Panc1 (cell line): ENCODE data around the gene PTDSS2. TPM values are rescaled to one million over a fixed set of nuclear protein-coding genes. Genes with fewer than 3 reads are reported as not detected.

ENCODE experiments used
- ATAC-seq: fragments of 200-7000 bp; cut with Tn5 transposase; 2 replicates; pipeline ENCODE4 v1.9.1; 2020; ENCODE audit warnings: mild to moderate bottlenecking, moderate library complexity
- BruUV-seq: library from RNA; stranded (reverse); fragments of 400-500 nt; replicated peaks from 2 replicates; lab custom pipeline; 2021; lab: Mats Ljungman, UMichigan
- CTCF ChIA-PET: fragments of 300-600 bp; sonication (Branson Sonifier 250); formaldehyde crosslinking; loops from one replicate; lab custom pipeline; 2022; ENCODE audit warnings: antibody characterized with exemption; lab: Charles Lee
- POLR2A ChIA-PET: fragments of 300-600 bp; sonication (Branson Sonifier 250); formaldehyde crosslinking; loops from one replicate; lab custom pipeline; 2022; ENCODE audit warnings: antibody characterized with exemption; lab: Charles Lee
- DNase-seq: peaks from one replicate; pipeline ENCODE4 v3.0.0-alpha.2; 2010; ENCODE audit warnings: low read depth, low spot score
- H3K27ac ChIP-seq: 2 replicates; pipeline ENCODE4 v1.5.1; 2011; ENCODE audit warnings: mild to moderate bottlenecking, low read length, inconsistent platforms
- H3K27me3 ChIP-seq: fragments of 200-500 bp; sonication (Bioruptor generic); 2 replicates; pipeline ENCODE4 v1.6.0; 2014; ENCODE audit warnings: low read length, inconsistent platforms; ENCODE audit not compliant: control insufficient read depth, insufficient read depth
- H3K36me3 ChIP-seq: fragments of 200-500 bp; sonication (Bioruptor generic); 2 replicates; pipeline ENCODE4 v1.5.1; 2014; ENCODE audit warnings: inconsistent platforms, mild to moderate bottlenecking, low read length, moderate library complexity; ENCODE audit not compliant: control insufficient read depth, insufficient read depth
- H3K4me1 ChIP-seq: 2 replicates; pipeline ENCODE4 v1.5.1; 2011; ENCODE audit warnings: inconsistent platforms, mild to moderate bottlenecking, low read length, moderate library complexity; ENCODE audit not compliant: control insufficient read depth, insufficient read depth
- H3K4me3 ChIP-seq, 2 experiments: 2 replicates each; pipeline ENCODE4 v1.5.1; 2011 to 2012; ENCODE audit warnings: low read depth in 2 of 2, low read length in 2 of 2, mild to moderate bottlenecking in 2 of 2, inconsistent platforms in 1 of 2, moderate library complexity in 1 of 2
- H3K9me3 ChIP-seq: fragments of 200-500 bp; sonication (Bioruptor generic); 2 replicates; pipeline ENCODE4 v1.5.1; 2014; ENCODE audit warnings: low read depth, mild to moderate bottlenecking, inconsistent platforms, low read length, moderate library complexity; ENCODE audit not compliant: control insufficient read depth, insufficient read depth
- CTCF ChIP-seq: fragments of 450-650 bp; IDR thresholded peaks from 2 replicates; pipeline ENCODE4 v1.5.1; 2017; ENCODE audit warnings: mild to moderate bottlenecking
- POLR2AphosphoS5 ChIP-seq: IDR thresholded peaks from 2 replicates; pipeline ENCODE4 v1.6.1; 2012; ENCODE audit warnings: mild to moderate bottlenecking, low read depth, low read length, moderate library complexity
- REST ChIP-seq, 2 experiments: IDR thresholded peaks; 2 replicates each; pipeline ENCODE4 v1.6.1; 2011 to 2012; ENCODE audit warnings: low read depth in 2 of 2, control low read depth in 1 of 2, low read length in 1 of 2, mild to moderate bottlenecking in 1 of 2, moderate library complexity in 1 of 2; ENCODE audit not compliant: insufficient read depth in 1 of 2
- SIN3A ChIP-seq: IDR thresholded peaks from 2 replicates; pipeline ENCODE4 v1.6.1; 2012; ENCODE audit warnings: low read depth, mild to moderate bottlenecking, low read length, moderate library complexity, borderline replicate concordance; ENCODE audit not compliant: insufficient read depth
- TCF7L2 ChIP-seq: IDR thresholded peaks from 2 replicates; pipeline ENCODE4 v1.6.1; 2011; ENCODE audit warnings: mild to moderate bottlenecking, low read depth, low read length, inconsistent platforms
- in situ Hi-C: cut with HindIII; loops from 2 replicates; pipeline ENCODE4 v1.10.0; 2016; ENCODE audit warnings: low sequenced_read_pairs, low pct_unique_long_range_greater_than_20kb
- intact Hi-C: fragments of 100-400 bp; cut with micrococcal nuclease; formaldehyde crosslinking; loops from one replicate; pipeline ENCODE4 v1.10.0; 2022; ENCODE audit not compliant: unreplicated experiment
- total RNA-seq: library from RNA; stranded (reverse); gene quantifications from one replicate; pipeline ENCODE4 v1.2.1, GENCODE V29; 2021; ENCODE audit not compliant: unreplicated experiment

Gene PTDSS2
- total RNA-seq, 1 experiment from 2014 or later: 103 TPM

- H3K4me3 ChIP-seq: no peak overlapping the region
- CTCF ChIA-PET: no interaction called here
- in situ Hi-C loops: no loop called here
- intact Hi-C loops: no loop called here
- H3K4me1 ChIP-seq: peaks cover 4% of the 10 kb centered on the region; the same call in 1 of the 2 replicates
- POLR2A ChIA-PET: no interaction called here
- H3K36me3 ChIP-seq: no peaks in the 10 kb centered on the region
- no peaks in the 10 kb centered on the region for H3K9me3 ChIP-seq
- TSS peak; percentile 64 for BruUV-seq
- TF ChIP-seq POLR2AphosphoS5 (no peak), CTCF (no peak), TCF7L2 (no peak), SIN3A (no peak), REST (IDR thresholded peaks at IDR 0.05; ENCODE audit: insufficient read depth in 1 of 2, low read depth in 2 of 2, low read length in 1 of 2) (no peak)
- ATAC-seq (no peak), DNase-seq (no peak)
- no peaks in the 10 kb centered on the region for H3K27me3 ChIP-seq
- H3K27ac ChIP-seq: no peak overlapping the region
Measured at GRCh38 chr11:425301-425700, 24.8 kb upstream of the PTDSS2 start.

GRCh38 chr11:426851-427250, 23.2 kb upstream of the PTDSS2 start:
- DNase-seq (no peak), ATAC-seq (no peak)
- no peaks in the 10 kb centered on the region for H3K36me3 ChIP-seq
- POLR2A ChIA-PET: no interaction called here
- no peaks in the 10 kb centered on the region for H3K9me3 ChIP-seq
- H3K27ac ChIP-seq: no peak overlapping the region
- no peaks in the 10 kb centered on the region for H3K27me3 ChIP-seq
- BruUV-seq: no TSS peak
- no peak for TF ChIP-seq TCF7L2
- no peak overlapping the region for H3K4me3 ChIP-seq
- in situ Hi-C loops (no loop called here), intact Hi-C loops (no loop called here)
- peaks cover 7% of the 10 kb centered on the region for H3K4me1 ChIP-seq
- CTCF ChIA-PET: interaction anchor here (0.7 to 1.0 kb wide), 2 partner anchors 12 to 20 kb away, joined by 3 to 4 read pairs; no protein-coding TSS in a partner anchor

- DNase-seq: no peak
- Histone ChIP-seq H3K27me3 (no peaks in the 10 kb centered on the region), H3K9me3 (no peaks in the 10 kb centered on the region), H3K36me3 (no peaks in the 10 kb centered on the region), H3K27ac (no peak overlapping the region), H3K4me3 (no peak overlapping the region), H3K4me1 (peaks cover 11% of the 10 kb centered on the region)
- ATAC-seq: no peak
- intact Hi-C loops (no loop called here), in situ Hi-C loops (no loop called here)
- ChIA-PET CTCF (no interaction called here), POLR2A (no interaction called here)
- TF ChIP-seq CTCF (no peak), SIN3A (no peak), TCF7L2 (no peak), REST (IDR thresholded peaks at IDR 0.05; ENCODE audit: insufficient read depth in 1 of 2, low read depth in 2 of 2, low read length in 1 of 2) (no peak), POLR2AphosphoS5 (no peak)
- BruUV-seq: no TSS peak
Measured at GRCh38 chr11:428295-428694, 21.8 kb upstream of the PTDSS2 start.
